GM12878 (cell line): ENCODE data around the gene GALNT15. TPM values are rescaled to one million over a fixed set of nuclear protein-coding genes. Genes with fewer than 3 reads are reported as not detected.

ENCODE experiments used
- ATAC-seq: fragments of 200-7000 bp; cut with Tn5 transposase; 3 replicates; pipeline ENCODE4 v1.9.1; 2020; ENCODE audit warnings: mild to moderate bottlenecking, moderate library complexity
- BruUV-seq: library from RNA; stranded (reverse); fragments of 400-500 nt; replicated peaks from 2 replicates; lab custom pipeline; 2021; lab: Mats Ljungman, UMichigan
- CTCF ChIA-PET: fragments of 300-600 bp; sonication (Branson Sonifier 250); formaldehyde crosslinking; extraction: SDS; loops from one replicate; lab custom pipeline; 2021; ENCODE audit warnings: inconsistent platforms; lab: Yijun Ruan, JAX
- POLR2A ChIA-PET: fragments of 350-600 bp; formaldehyde crosslinking; extraction: SDS; loops from one replicate; lab custom pipeline; 2021; ENCODE audit warnings: inconsistent platforms; lab: Charles Lee
- RAD21 ChIA-PET: fragments of 300-600 bp; sonication (Branson Sonifier 250); formaldehyde crosslinking; loops from one replicate; lab custom pipeline; 2023; ENCODE audit warnings: antibody characterized with exemption; ENCODE audit not compliant: unreplicated experiment; lab: Charles Lee
- SMC1A ChIA-PET: fragments of 300-600 bp; sonication (Branson Sonifier 250); formaldehyde crosslinking; loops from one replicate; lab custom pipeline; 2023; ENCODE audit not compliant: unreplicated experiment, uncharacterized antibody; lab: Charles Lee
- DNase-seq: peaks from one replicate; pipeline ENCODE4 v3.0.0-alpha.2; 2011; ENCODE audit warnings: low read depth, low spot score
- FAIRE-seq: peaks from 3 replicates; lab custom pipeline; 2011; peaks lifted over from hg19 to GRCh38; lab: Jason Lieb, UNC
- H2AFZ ChIP-seq: 2 replicates; pipeline ENCODE4 v1.6.0; 2011; ENCODE audit warnings: low read depth, low read length, control low read depth; ENCODE audit not compliant: control insufficient read depth
- H3K27ac ChIP-seq: 2 replicates; pipeline ENCODE4 v1.5.1; 2011; ENCODE audit warnings: control low read depth; ENCODE audit not compliant: control insufficient read depth, insufficient read depth
- H3K27me3 ChIP-seq, 2 experiments: replicated peaks in 1 of 2; 2 replicates each; pipeline versions ENCODE4 v1.6.0 to v1.6.1; 2011; ENCODE audit warnings: low read length in 1 of 2; ENCODE audit not compliant: control insufficient read depth in 2 of 2, insufficient read depth in 2 of 2
- H3K36me3 ChIP-seq, 2 experiments: 2 replicates each; pipeline ENCODE4 v1.5.1; 2011; ENCODE audit warnings: low read length in 1 of 2; ENCODE audit not compliant: control insufficient read depth in 2 of 2, insufficient read depth in 2 of 2
- H3K4me1 ChIP-seq: 2 replicates; pipeline ENCODE4 v1.6.1; 2011; ENCODE audit warnings: mild to moderate bottlenecking, low read length, moderate library complexity, mixed read lengths; ENCODE audit not compliant: control insufficient read depth, insufficient read depth
- H3K4me2 ChIP-seq: 2 replicates; pipeline ENCODE4 v1.6.0; 2011; ENCODE audit warnings: control low read depth; ENCODE audit not compliant: control insufficient read depth, insufficient read depth
- H3K4me3 ChIP-seq: fragments of 200-600 bp; sonication (generic); 2 replicates; pipeline ENCODE4 v1.5.1; 2016
- H3K79me2 ChIP-seq: 2 replicates; pipeline ENCODE4 v1.6.0; 2011; ENCODE audit warnings: low read length; ENCODE audit not compliant: control insufficient read depth, insufficient read depth
- H3K9ac ChIP-seq: 2 replicates; pipeline ENCODE4 v1.8.0; 2011; ENCODE audit warnings: low read length, control low read depth, mixed read lengths; ENCODE audit not compliant: control insufficient read depth, insufficient read depth
- H3K9me3 ChIP-seq: replicated peaks from 3 replicates; pipeline ENCODE4 v1.5.1; 2011; ENCODE audit warnings: mild to moderate bottlenecking, low read length; ENCODE audit not compliant: control insufficient read depth, insufficient read depth
- H4K20me1 ChIP-seq: 2 replicates; pipeline ENCODE4 v1.6.0; 2011; ENCODE audit not compliant: control insufficient read depth, insufficient read depth
- CEBPB ChIP-seq, 2 experiments: fragments of 150-350 bp in 1 of 2; IDR thresholded peaks; 2 replicates each; pipeline ENCODE4 v1.6.1; 2012 to 2014; ENCODE audit warnings: low read depth in 2 of 2, low read length in 2 of 2, borderline replicate concordance in 1 of 2, inconsistent platforms in 1 of 2
- CUX1 ChIP-seq: IDR thresholded peaks from 2 replicates; pipeline ENCODE4 v1.6.1; 2012; ENCODE audit warnings: improper control_type of control experiment, low read depth, low read length; ENCODE audit not compliant: insufficient replicate concordance
- EGR1 ChIP-seq, 2 experiments: IDR thresholded peaks; 1 replicate in 1 of 2; 2 replicates in 1 of 2; pipeline ENCODE4 v1.6.1; 2011 to 2012; ENCODE audit warnings: low read depth in 2 of 2, low read length in 2 of 2, borderline replicate concordance in 1 of 2, mild to moderate bottlenecking in 1 of 2, moderate library complexity in 1 of 2
- FOS ChIP-seq: IDR thresholded peaks from 3 replicates; pipeline ENCODE4 v1.6.1; 2011; ENCODE audit warnings: borderline replicate concordance; ENCODE audit not compliant: insufficient read length; ENCODE audit errors: extremely low read depth
- IRF5 ChIP-seq: fragments of 450-650 bp; IDR thresholded peaks from 2 replicates; pipeline ENCODE4 v1.6.1; 2017; ENCODE audit warnings: borderline replicate concordance
- LARP7 ChIP-seq: fragments of 450-650 bp; IDR thresholded peaks from 2 replicates; pipeline ENCODE4 v1.6.1; 2017; ENCODE audit warnings: mild to moderate bottlenecking
- MXI1 ChIP-seq: fragments of 150-350 bp; IDR thresholded peaks from 2 replicates; pipeline ENCODE4 v1.6.1; 2011; ENCODE audit warnings: low read depth, mild to moderate bottlenecking, inconsistent platforms, low read length, improper control_type of control experiment
- SUPT20H ChIP-seq: IDR thresholded peaks from 2 replicates; pipeline ENCODE4 v1.6.1; 2011; ENCODE audit warnings: low read depth, mild to moderate bottlenecking, low read length, moderate library complexity, borderline replicate concordance; ENCODE audit not compliant: control insufficient read depth
- TBL1XR1 ChIP-seq: IDR thresholded peaks from 2 replicates; pipeline ENCODE4 v1.6.1; 2012; ENCODE audit warnings: low read depth, low read length, improper control_type of control experiment
- ZNF687 ChIP-seq: fragments of 450-650 bp; IDR thresholded peaks from 2 replicates; pipeline ENCODE4 v1.6.1; 2017; ENCODE audit warnings: mild to moderate bottlenecking, moderate library complexity
- ZZZ3 ChIP-seq: IDR thresholded peaks from 2 replicates; pipeline ENCODE4 v1.6.1; 2011; ENCODE audit warnings: low read depth; ENCODE audit not compliant: control insufficient read depth, insufficient read length
- WGBS: methylation state at CpG from one replicate; pipeline ENCODE4 v1.1.6; 2016; ENCODE audit warnings: low lambda C conversion rate; ENCODE audit not compliant: insufficient replicate concordance, insufficient coverage; ENCODE audit errors: missing lambda C conversion rate; 5-methylcytosine and 5-hydroxymethylcytosine counted together
- in situ Hi-C: fragments of 300-500 bp; cut with MboI; formaldehyde crosslinking; loops from 9 replicates; pipeline ENCODE4 v1.14.3; 2018; ENCODE audit warnings: mixed read lengths
- intact Hi-C: fragments of 100-400 bp; cut with micrococcal nuclease; formaldehyde crosslinking; loops from one replicate; pipeline ENCODE4 v1.14.2; 2022; ENCODE audit not compliant: unreplicated experiment
- polyA plus RNA-seq, 11 experiments: library from polyadenylated mRNA; depleted of rRNA in 4 of 11; unstranded in 6 of 11; stranded (reverse) in 5 of 11; fragments of >200 nt; fragmentation: Nextera tagmentation in 4 of 11; fragmentation: Illumina TruSeq in 1 of 11; extraction: Ambion mirVana in 4 of 11; extraction: Trizol in 1 of 11; gene quantifications; 1 replicate in 1 of 11; 2 replicates in 10 of 11; pipeline versions ENCODE4 v1.2.1 to v1.2.3, GENCODE V29; 2011 to 2016; ENCODE audit warnings: inconsistent platforms in 2 of 11, missing spikeins in 2 of 11, low read depth in 1 of 11
- total RNA-seq, 4 experiments: library from RNA; depleted of rRNA in 3 of 4; stranded (reverse); fragments of >200 nt in 3 of 4; fragmentation: Illumina TruSeq in 1 of 4; extraction: Trizol in 1 of 4; gene quantifications; 2 replicates each; pipeline versions ENCODE4 v1.2.1 to v1.2.3, GENCODE V29; 2013 to 2021

GALNT15 gene
- total and polyA plus RNA-seq, 10 of the 15 experiments (the other 5 are each of a cell fraction or from before 2014, with no cell fraction given) = 0.03 to 0.05 TPM; not detected in 8

GRCh38 chr3:16233806-16234205 lies 59.3 kb downstream of the GALNT15 start (continued):
- no peak for TF ChIP-seq TBL1XR1
- no peak for TF ChIP-seq LARP7
- no peak for TF ChIP-seq ZZZ3

- no peak overlapping the region for H3K27ac ChIP-seq
- H4K20me1 ChIP-seq = no peaks in the 10 kb centered on the region
- intact Hi-C loops = no loop called here
- ChIA-PET CTCF (interaction anchor here (0.5 to 2.1 kb wide), 4 partner anchors 9 to 532 kb away, joined by 3 to 6 read pairs (median 4); no protein-coding TSS in a partner anchor), POLR2A (no interaction called here), RAD21 (no interaction called here), SMC1A (interaction anchor here (1.5 kb wide), 1 partner anchor 14 kb away, joined by 6 read pairs; no protein-coding TSS in a partner anchor)
- H3K36me3 ChIP-seq = no peaks in the 10 kb centered on the region
- in situ Hi-C loops = no loop called here
- no peak overlapping the region for H2AFZ ChIP-seq
- H3K79me2 ChIP-seq = no peaks in the 10 kb centered on the region
- no peak overlapping the region for H3K4me2 ChIP-seq
- no peak for ATAC-seq
- DNase-seq = no peak
- H3K4me3 ChIP-seq = no peak overlapping the region
- no TSS peak for BruUV-seq
- H3K27me3 ChIP-seq = peaks cover 0 to 2% of the 10 kb centered on the region in 2 experiments; a peak in 1 of 4 replicates
- no peaks in the 10 kb centered on the region for H3K4me1 ChIP-seq
- 100% methylated on average over 2 of the region's 2 CpGs for WGBS
- H3K9me3 ChIP-seq = no peaks in the 10 kb centered on the region
- FAIRE-seq = no peak
- no peak overlapping the region for H3K9ac ChIP-seq
- TF ChIP-seq MXI1 = no peak
- TF ChIP-seq CEBPB (IDR thresholded peaks at IDR 0.05; ENCODE audit: borderline replicate concordance in 1 of 2, low read depth in 2 of 2, low read length in 2 of 2) = no peak
- no peak for TF ChIP-seq FOS
- no peak for TF ChIP-seq ZNF687
- TF ChIP-seq SUPT20H = no peak
- TF ChIP-seq IRF5 = no peak
- no peak for TF ChIP-seq EGR1 (IDR thresholded peaks at IDR 0.05; ENCODE audit: borderline replicate concordance in 1 of 2, low read depth in 2 of 2, low read length in 2 of 2)
- TF ChIP-seq CUX1 = no peak
- TF ChIP-seq ZZZ3 = no peak
Measured at GRCh38 chr3:16234281-16234680, 59.8 kb downstream of the GALNT15 start.
